GM18858 (cell line): ENCODE measurements around the gene EPN3.

Experiments used
- ATAC-seq: cut with Tn5 transposase; IDR thresholded peaks from one replicate; pipeline ENCODE4 v1.9.1; 2021; ENCODE audit not compliant: unreplicated experiment

The EPN3 gene

GRCh38 chr17:50547736-50548083, 15.2 kb downstream of the EPN3 start:
- no peak for ATAC-seq

DNA sequence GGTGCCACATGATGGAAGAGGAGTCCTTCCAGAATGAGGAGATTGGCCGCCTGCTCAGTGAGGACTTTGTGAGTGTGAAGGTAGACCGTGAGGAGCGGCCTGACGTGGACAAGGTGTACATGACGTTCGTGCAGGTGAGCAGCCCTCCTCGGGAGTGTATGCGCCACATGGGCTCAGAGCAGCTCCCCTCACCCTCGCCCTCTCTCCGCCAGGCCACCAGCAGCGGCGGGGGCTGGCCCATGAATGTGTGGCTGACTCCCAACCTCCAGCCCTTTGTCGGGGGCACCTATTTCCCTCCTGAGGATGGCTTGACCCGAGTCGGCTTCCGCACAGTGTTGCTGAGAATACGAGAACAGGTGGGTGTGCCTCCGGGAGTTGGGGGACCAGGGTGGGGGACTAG, 16.3 kb downstream of the EPN3 start:
- no peak for ATAC-seq

GRCh38 chr17:50549256-50549941, 16.9 kb downstream of the EPN3 start:
- no peak for ATAC-seq

DNA sequence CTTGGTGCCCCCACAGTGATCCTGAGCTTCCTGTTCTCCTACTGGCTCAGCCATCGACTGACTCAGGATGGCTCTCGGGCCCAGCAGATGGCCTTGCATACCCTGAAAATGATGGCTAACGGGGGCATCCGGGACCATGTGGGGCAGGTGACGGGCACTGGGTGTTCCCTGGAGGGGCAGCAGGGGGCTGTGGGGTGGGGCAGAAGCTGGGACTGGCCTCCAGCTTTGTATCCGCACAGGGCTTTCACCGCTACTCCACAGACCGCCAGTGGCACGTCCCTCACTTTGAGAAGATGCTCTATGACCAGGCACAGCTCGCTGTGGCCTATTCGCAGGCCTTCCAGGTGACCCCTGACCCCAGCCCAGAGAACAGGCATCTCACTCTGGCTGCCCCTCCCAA, 17.4 kb downstream of the EPN3 start:
- no peak for ATAC-seq

DNA sequence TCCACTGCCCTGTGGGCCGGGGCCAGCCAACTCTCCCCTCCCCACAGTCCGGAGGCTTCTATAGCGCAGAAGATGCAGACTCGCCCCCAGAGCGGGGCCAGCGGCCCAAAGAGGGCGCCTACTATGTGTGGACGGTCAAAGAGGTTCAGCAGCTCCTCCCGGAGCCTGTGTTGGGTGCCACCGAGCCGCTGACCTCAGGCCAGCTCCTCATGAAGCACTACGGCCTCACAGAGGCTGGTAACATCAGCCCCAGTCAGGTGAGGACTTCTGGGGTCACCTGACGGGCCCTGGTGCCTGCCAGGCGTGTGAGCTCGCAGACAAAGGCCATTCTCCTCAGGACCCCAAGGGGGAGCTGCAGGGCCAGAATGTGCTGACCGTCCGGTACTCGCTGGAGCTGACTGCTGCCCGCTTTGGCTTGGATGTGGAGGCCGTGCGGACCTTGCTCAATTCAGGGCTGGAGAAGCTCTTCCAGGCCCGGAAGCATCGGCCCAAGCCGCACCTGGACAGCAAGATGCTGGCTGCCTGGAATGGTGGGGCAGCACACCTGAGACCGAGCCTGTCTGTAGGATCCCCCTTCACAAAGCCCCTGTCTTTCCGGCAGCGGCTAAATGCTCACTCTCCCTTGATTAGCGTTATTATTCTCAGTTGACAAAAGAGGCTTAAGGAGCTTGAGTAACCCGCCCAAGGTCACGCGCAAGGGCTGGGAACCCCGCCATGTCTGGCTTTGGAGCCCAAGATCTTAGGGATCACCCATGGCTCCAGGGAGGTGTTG, 18.3 kb downstream of the EPN3 start:
- no peak for ATAC-seq

DNA sequence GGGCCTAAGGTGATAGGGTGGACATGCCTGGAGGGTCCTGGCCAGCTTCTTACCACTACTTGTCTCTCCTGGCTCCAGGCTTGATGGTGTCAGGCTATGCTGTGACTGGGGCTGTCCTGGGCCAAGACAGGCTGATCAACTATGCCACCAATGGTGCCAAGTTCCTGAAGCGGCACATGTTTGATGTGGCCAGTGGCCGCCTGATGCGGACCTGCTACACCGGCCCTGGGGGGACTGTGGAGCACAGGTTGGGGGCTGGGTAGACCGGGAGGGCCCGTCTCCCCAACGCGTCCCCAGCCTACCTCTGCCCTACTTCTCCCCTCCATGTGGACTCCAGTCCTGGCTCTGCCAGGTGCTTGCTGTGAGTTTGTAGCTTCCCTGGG, 18.9 kb downstream of the EPN3 start:
- no peak for ATAC-seq

DNA sequence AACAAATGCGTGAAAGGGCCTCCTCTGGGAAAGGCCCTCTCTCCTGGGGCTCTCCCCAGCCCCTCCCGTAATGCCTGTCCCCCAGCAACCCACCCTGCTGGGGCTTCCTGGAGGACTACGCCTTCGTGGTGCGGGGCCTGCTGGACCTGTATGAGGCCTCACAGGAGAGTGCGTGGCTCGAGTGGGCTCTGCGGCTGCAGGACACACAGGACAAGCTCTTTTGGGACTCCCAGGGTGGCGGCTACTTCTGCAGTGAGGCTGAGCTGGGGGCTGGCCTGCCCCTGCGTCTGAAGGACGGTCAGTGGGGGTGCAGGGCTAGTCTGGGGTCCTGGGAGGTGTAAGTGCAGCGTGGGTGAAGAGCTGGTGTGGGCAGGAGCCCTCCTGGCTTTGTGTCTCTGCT, 19.3 kb downstream of the EPN3 start:
- no peak for ATAC-seq

DNA sequence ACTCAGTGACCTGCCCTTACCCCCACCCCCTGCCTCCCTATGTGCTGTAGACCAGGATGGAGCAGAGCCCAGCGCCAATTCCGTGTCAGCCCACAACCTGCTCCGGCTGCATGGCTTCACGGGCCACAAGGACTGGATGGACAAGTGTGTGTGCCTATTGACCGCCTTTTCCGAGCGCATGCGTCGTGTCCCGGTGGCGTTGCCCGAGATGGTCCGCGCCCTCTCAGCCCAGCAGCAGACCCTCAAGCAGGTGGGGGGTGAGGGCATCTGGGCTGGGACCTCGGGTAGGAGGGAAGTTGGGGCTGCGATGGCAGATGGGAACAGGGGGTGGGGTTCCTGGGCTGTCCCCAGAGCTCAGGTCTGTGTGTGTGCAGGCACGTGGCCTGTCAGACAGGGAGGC, 21.7 kb downstream of the EPN3 start:
- no peak for ATAC-seq

GRCh38 chr17:50556803-50557202, 24.3 kb downstream of the EPN3 start:
- ATAC-seq: no peak

DNA sequence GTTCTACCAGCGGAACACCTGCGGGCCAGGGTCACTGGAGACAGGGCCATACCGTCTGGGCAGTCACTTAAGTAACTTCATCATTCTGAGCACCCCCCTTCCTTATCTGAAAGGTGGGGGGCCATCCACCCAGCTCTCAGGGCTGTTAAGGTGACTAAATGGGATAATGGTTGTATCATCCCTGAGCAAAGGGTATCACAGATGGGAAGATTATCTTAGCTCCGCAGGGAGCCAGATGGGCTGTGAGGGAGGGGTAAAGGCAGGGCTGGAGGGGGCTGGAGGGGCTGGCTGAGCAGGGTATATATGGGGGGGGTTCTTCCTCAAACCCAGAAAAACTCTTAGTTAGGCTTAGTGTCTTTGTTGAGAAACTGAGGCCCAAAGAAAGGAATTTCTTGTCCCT, 25.1 kb downstream of the EPN3 start:
- ATAC-seq: no peak

GRCh38 chr17:50558091-50558490, 25.6 kb downstream of the EPN3 start:
- no peak for ATAC-seq

DNA sequence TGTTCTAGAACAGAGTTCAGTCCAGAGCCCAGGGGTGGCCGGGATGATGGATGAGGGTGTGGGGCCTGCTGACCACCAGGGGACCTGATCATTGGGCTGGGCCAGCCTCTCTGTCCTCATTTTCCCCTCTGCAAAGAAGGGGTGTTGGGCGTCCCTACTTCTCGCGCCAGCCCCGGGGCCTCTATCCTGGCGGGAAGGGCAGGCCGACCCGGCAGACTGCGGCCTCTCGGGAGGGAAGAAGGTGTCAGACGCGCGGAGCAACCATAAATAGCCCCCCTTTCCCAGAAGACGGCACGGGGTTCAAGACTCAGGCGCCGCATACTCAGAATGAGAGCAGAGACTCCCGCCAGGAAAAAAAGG, 26.0 kb downstream of the EPN3 start:
- no peak for ATAC-seq

- ATAC-seq: no peak
Measured at GRCh38 chr17:50558941-50559614, 26.5 kb downstream of the EPN3 start.

DNA sequence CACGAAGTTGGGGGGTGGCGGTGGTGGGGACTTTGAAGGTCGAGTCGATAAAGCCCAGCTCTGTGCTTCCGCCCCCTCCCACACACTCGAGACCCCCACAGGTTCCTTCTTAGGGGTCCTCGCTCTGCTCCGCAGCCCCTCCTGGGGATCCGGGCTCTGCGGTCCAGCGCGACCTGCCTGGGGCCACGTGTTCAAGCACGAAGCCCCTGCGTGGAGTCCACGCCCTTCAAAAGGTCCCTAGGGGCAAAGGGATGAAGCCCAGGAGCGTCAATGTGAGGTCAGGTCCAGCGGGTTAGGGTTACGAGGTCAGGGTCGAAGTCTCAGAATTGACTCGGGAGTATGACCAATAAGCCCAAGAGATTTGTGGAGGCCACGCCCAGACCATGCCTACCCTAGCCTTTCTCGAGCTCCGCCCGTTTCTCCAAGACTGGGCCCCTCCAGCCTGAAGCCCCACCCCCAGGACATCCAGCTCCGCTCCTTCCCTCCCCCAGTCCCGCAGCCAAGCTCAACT, 27.2 kb downstream of the EPN3 start:
- no peak for ATAC-seq

DNA sequence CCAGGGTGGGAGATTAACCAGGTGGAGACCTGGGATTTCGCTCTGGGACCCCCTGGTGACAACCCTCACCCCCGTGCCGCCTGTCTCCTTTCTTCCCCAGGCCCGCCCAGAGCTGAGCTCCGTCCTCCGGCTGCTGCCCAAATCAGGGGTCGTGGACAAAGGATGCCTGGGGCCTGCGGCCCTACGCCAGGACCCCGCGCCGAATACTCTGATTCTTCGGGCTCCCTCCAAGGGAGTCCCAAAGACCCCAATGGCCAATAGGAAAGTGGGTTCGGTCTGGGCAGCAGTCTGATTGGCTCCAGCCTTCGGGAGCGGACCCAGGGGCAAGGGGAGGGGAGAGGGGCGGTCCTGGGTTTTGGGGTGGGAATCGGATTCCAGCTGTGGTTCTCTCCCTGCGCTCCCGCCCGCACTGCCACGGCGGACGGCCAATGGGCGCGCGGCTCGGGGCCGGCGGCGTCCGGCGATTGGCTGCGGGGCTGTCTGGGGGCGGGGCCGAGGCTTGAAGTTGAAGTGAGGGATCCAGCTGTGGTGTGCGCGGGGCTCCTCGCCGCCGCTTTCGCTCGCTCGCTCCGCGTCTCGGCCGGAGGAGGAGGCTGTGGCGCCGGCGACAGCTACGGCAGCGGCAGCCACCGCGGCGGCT, 27.8 kb downstream of the EPN3 start, which contains the start of gene CACNA1G:
Gene CACNA1G, plus strand, starts transcription at position 531 of the 640 bp plus-strand sequence. CDS start 745 bp downstream, outside the sequence.
- peak; percentile 88 for ATAC-seq

DNA sequence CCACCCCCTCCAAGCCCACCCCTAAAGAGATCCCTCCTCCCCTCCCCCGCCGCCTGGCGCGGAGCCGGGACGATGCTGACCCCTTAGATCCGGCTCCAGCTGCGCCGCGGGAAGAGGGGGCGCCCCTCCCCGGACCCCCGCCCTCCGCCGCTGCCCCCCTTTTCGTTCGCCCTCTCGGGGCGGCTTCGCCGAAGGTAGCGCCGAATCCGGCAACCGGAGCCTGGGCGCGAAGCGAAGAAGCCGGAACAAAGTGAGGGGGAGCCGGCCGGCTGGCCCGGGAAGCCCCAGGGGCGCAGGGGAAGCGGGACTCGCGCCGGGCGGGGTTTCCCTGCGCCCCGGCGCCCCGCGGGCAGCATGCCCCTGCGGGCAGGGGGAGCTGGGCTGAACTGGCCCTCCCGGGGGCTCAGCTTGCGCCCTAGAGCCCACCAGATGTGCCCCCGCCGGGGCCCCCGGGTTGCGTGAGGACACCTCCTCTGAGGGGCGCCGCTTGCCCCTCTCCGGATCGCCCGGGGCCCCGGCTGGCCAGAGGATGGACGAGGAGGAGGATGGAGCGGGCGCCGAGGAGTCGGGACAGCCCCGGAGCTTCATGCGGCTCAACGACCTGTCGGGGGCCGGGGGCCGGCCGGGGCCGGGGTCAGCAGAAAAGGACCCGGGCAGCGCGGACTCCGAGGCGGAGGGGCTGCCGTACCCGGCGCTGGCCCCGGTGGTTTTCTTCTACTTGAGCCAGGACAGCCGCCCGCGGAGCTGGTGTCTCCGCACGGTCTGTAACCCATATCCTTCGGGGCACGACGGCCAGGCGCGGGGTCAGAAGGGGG, 28.6 kb downstream of the EPN3 start:
- ATAC-seq: no peak

- no peak for ATAC-seq
Measured at GRCh38 chr17:50561746-50562141, 29.2 kb downstream of the EPN3 start.

GRCh38 chr17:50562242-50563091, 29.9 kb downstream of the EPN3 start:
- ATAC-seq: no peak

DNA sequence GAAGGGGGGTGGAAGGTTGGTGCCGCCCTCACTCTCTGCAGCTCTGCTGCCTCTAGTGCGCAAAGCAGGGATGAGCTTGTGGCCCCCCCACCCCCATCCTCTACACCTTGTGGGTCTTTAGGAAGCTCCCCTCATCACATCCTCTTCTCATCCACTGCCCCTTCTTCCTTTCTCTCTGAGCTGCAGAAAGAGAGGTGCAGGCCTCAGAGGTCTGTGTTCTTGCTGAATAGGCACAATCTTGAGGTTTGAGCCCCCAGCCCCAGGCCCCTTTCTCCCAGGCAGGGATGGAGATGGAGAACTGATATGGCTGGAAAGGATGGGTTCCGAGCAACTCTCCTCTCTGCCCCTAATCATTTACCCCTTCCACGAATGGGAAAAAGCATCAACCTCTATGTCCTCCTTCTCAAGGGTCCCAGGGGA, 30.6 kb downstream of the EPN3 start:
- ATAC-seq: no peak

DNA sequence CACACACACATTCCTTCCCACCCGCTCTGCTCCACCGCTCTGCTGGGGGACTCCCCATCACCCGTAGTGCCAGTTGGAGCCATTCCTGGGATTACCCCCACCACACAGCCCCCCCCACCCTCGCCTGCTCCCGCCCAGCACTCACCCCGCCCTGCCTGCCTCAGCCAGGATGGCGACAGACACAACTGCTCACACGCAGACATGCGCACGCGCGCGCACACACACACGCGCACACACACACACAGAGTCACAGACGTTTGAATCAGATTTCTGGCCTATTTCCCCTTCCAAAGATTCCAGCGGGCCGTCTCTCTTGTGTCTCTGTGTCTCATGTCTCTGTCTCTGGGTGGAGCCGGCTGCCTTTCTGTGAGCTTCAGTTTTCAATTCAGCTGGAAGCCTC, 32.4 kb downstream of the EPN3 start:
- ATAC-seq: no peak
